K562 (cell line): ENCODE results near the gene PREX1. TPM values are rescaled to one million over a fixed set of nuclear protein-coding genes. Genes with fewer than 3 reads are reported as not detected.

Experiments
- ATAC-seq: fragments of 200-7000 bp; cut with Tn5 transposase; 3 replicates; pipeline ENCODE4 v1.9.1; 2020; ENCODE audit warnings: moderate library complexity
- BruUV-seq: library from RNA; stranded (reverse); fragments of 400-500 nt; replicated peaks from 2 replicates; lab custom pipeline; 2021; lab: Mats Ljungman, UMichigan
- CTCF ChIA-PET: fragments of 300-600 bp; formaldehyde crosslinking; extraction: SDS; loops from one replicate; lab custom pipeline; 2021; ENCODE audit warnings: low intra/inter-chr PET ratio; lab: Yijun Ruan, JAX
- POLR2A ChIA-PET: fragments of 300-600, 350-650 bp; sonication (Branson Sonifier 250); formaldehyde crosslinking; extraction: SDS; loops from one replicate; lab custom pipeline; 2021; ENCODE audit warnings: antibody characterized with exemption, inconsistent platforms; lab: Yijun Ruan, JAX
- DNase-seq, 4 experiments: peaks; one replicate each; pipeline versions ENCODE4 v3.0.0 to v3.0.0-alpha.2; 2011 to 2018; ENCODE audit warnings: low spot score in 3 of 4, mixed read lengths in 3 of 4; ENCODE audit errors: extremely low read depth in 1 of 4
- FAIRE-seq: peaks from 2 replicates; lab custom pipeline; 2011; peaks lifted over from hg19 to GRCh38; lab: Jason Lieb, UNC
- H2AFZ ChIP-seq: 2 replicates; pipeline ENCODE4 v1.6.0; 2011; ENCODE audit warnings: low read depth, low read length, control low read depth, inconsistent platforms
- H3K27ac ChIP-seq: fragments of 200-600 bp; 3 replicates; pipeline ENCODE4 v1.8.0; 2011; ENCODE audit warnings: low read depth, mild to moderate bottlenecking, control low read depth, inconsistent platforms, low read length, moderate library complexity, mixed read lengths; ENCODE audit errors: extremely low read depth
- H3K27me3 ChIP-seq, 2 experiments: fragments of 300-600 bp in 1 of 2; 2 replicates in 1 of 2; 3 replicates in 1 of 2; pipeline versions ENCODE4 v1.6.0 to v1.8.0; 2011; ENCODE audit warnings: inconsistent platforms in 2 of 2, low read length in 2 of 2, mild to moderate bottlenecking in 1 of 2, mixed read lengths in 1 of 2, moderate library complexity in 1 of 2; ENCODE audit not compliant: control insufficient read depth in 2 of 2, insufficient read depth in 2 of 2
- H3K36me3 ChIP-seq: fragments of 300-600 bp; 3 replicates; pipeline ENCODE4 v1.8.0; 2011; ENCODE audit warnings: mild to moderate bottlenecking, low read length, inconsistent platforms; ENCODE audit not compliant: control insufficient read depth, insufficient read depth
- H3K4me1 ChIP-seq, 2 experiments: fragments of 200-600 bp in 1 of 2; replicated peaks in 1 of 2; 2 replicates in 1 of 2; 3 replicates in 1 of 2; pipeline versions ENCODE4 v1.5.1 to v1.8.0; 2011; ENCODE audit warnings: inconsistent platforms in 2 of 2, low read length in 2 of 2, mild to moderate bottlenecking in 1 of 2, mixed read lengths in 1 of 2, moderate library complexity in 1 of 2; ENCODE audit not compliant: control insufficient read depth in 2 of 2, insufficient read depth in 2 of 2
- H3K4me2 ChIP-seq: 2 replicates; pipeline ENCODE4 v1.6.1; 2011; ENCODE audit warnings: low read length, control low read depth, inconsistent platforms, mixed read lengths; ENCODE audit not compliant: insufficient read depth
- H3K4me3 ChIP-seq: fragments of 200-600 bp; sonication (generic), shearing (Covaris generic); 2 replicates; pipeline ENCODE4 v1.5.1; 2016; ENCODE audit warnings: control low read depth, inconsistent platforms
- H3K79me2 ChIP-seq: fragments of 200-600 bp; 3 replicates; pipeline ENCODE4 v1.8.0; 2011; ENCODE audit warnings: low read length, inconsistent platforms; ENCODE audit not compliant: control insufficient read depth, insufficient read depth
- H3K9ac ChIP-seq, 2 experiments: 2 replicates each; pipeline versions ENCODE4 v1.6.0 to v1.6.1; 2011; ENCODE audit warnings: low read depth in 2 of 2, low read length in 2 of 2, control low read depth in 1 of 2, inconsistent platforms in 1 of 2, mild to moderate bottlenecking in 1 of 2, mixed read lengths in 1 of 2; ENCODE audit not compliant: insufficient read depth in 1 of 2
- H3K9me1 ChIP-seq: one replicate; pipeline ENCODE4 v1.6.0; 2011; ENCODE audit warnings: inconsistent platforms, mild to moderate bottlenecking, low read length, moderate library complexity; ENCODE audit not compliant: control insufficient read depth, insufficient read depth
- H3K9me3 ChIP-seq: replicated peaks from 2 replicates; pipeline ENCODE4 v1.5.1; 2011; ENCODE audit warnings: low read depth, low read length, inconsistent platforms; ENCODE audit not compliant: control insufficient read depth, insufficient read depth
- H4K20me1 ChIP-seq: replicated peaks from 2 replicates; pipeline ENCODE4 v1.6.1; 2011; ENCODE audit warnings: low read length, inconsistent platforms, mixed read lengths; ENCODE audit not compliant: control insufficient read depth, insufficient read depth
- CREB3 ChIP-seq: fragments of 450-650 bp; conservative IDR thresholded peaks from 2 replicates; pipeline ENCODE4 v1.6.1; 2016; ENCODE audit warnings: missing genetic modification characterization, low read depth, mild to moderate bottlenecking, missing compliant biosample characterization, moderate library complexity
- CTCFL ChIP-seq: IDR thresholded peaks from 2 replicates; pipeline ENCODE4 v1.6.1; 2011; ENCODE audit warnings: borderline replicate concordance, low read depth, mild to moderate bottlenecking, moderate library complexity, low read length; ENCODE audit not compliant: insufficient read depth, poor library complexity, severe bottlenecking
- CXXC5 ChIP-seq: fragments of 250-450 bp; sonication (Bioruptor Pico); IDR thresholded peaks from 2 replicates; pipeline ENCODE4 v1.8.0; 2022; ENCODE audit warnings: inconsistent platforms, mild to moderate bottlenecking, moderate library complexity
- EGR1 ChIP-seq: fragments of 450-650 bp; conservative IDR thresholded peaks from 2 replicates; pipeline ENCODE4 v1.6.1; 2017; ENCODE audit warnings: mild to moderate bottlenecking
- MBD2 ChIP-seq: sonication (generic); IDR thresholded peaks from 2 replicates; pipeline ENCODE4 v1.6.1; 2016; ENCODE audit warnings: low read depth, borderline replicate concordance
- POU5F1 ChIP-seq: fragments of 150-350 bp; IDR thresholded peaks from 2 replicates; pipeline ENCODE4 v1.6.1; 2014; ENCODE audit warnings: borderline replicate concordance, low read length, low read depth, mild to moderate bottlenecking; ENCODE audit not compliant: partially characterized antibody
- ZNF282 ChIP-seq: sonication (generic); formaldehyde crosslinking; IDR thresholded peaks from 2 replicates; pipeline ENCODE4 v1.8.1; 2023; ENCODE audit warnings: missing genetic modification reagents
- ZNF507 ChIP-seq: conservative IDR thresholded peaks from 2 replicates; pipeline ENCODE4 v1.6.1; 2017; ENCODE audit warnings: missing genetic modification characterization, missing compliant biosample characterization
- WGBS: fragments of 100-300 bp; shearing (Covaris generic); methylation state at CpG from one replicate; pipeline ENCODE4 v1.1.6; 2016; ENCODE audit warnings: low coverage, mixed read lengths; ENCODE audit not compliant: insufficient coverage; ENCODE audit errors: missing lambda C conversion rate; 5-methylcytosine and 5-hydroxymethylcytosine counted together
- in situ Hi-C: fragments of 300-500 bp; cut with MboI; formaldehyde crosslinking; loops from 4 replicates; pipeline ENCODE4 v1.15.0; 2018; ENCODE audit warnings: inconsistent platforms, mixed read lengths
- intact Hi-C: fragments of 100-400 bp; cut with micrococcal nuclease; formaldehyde crosslinking; loops from 2 replicates; pipeline ENCODE4 v1.14.2; 2022
- polyA plus RNA-seq, 8 experiments: library from polyadenylated mRNA; depleted of rRNA in 4 of 8; stranded (reverse) in 5 of 8; unstranded in 3 of 8; fragments of >200 nt; fragmentation: Nextera tagmentation in 2 of 8; fragmentation: Illumina TruSeq in 1 of 8; extraction: Ambion mirVana in 2 of 8; extraction: Trizol in 1 of 8; gene quantifications; 2 replicates each; pipeline versions ENCODE4 v1.2.1 to v1.2.3, GENCODE V29; 2011 to 2014; ENCODE audit warnings: inconsistent platforms in 1 of 8, missing spikeins in 1 of 8
- total RNA-seq, 7 experiments: library from RNA; depleted of rRNA in 6 of 7; stranded (reverse); fragments of >200 nt in 6 of 7; fragmentation: Illumina TruSeq in 2 of 7; extraction: Trizol in 2 of 7; gene quantifications; 2 replicates each; pipeline versions ENCODE4 v1.2.1 to v1.2.3, GENCODE V29; 2011 to 2021; ENCODE audit warnings: low replicate concordance in 1 of 7
- TF ChIP-seq, protein P1 (sequence below): fragments of 450-650 bp; IDR thresholded peaks from 2 replicates; pipeline ENCODE4 v1.6.1; 2016; ENCODE audit warnings: missing biosample characterization, missing genetic modification characterization
- TF ChIP-seq, protein P2 (sequence below): sonication (generic); formaldehyde crosslinking; IDR thresholded peaks from 2 replicates; pipeline ENCODE4 v1.8.0; 2022; ENCODE audit warnings: mild to moderate bottlenecking, missing genetic modification reagents

PREX1 gene
- total and polyA plus RNA-seq, 9 of the 15 experiments (the other 6 are each of a cell fraction or from before 2014, with no cell fraction given), result 0.37 to 10.4 (median 4.8) TPM

DNA sequence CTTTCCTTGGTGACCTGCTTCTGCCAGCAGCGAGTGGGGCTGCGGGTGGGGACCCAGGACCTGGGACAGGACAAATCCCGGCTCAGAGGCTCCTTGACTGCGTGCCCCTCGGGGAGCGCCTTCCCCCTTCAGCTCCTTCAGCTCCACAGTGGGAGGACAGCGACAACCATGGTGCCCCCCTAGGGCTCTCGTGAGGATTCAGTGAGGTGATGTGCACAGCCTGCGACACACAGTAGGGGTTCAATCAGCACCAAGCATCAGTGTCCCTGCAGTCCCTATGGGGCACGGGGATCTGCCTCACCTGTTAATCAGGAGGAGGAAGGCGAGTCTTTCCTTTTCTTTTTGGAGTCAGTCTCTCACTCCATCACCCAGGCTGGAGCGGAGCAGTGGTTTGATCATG is 209.2 kb downstream of the PREX1 start:
- H3K36me3 ChIP-seq, result no peaks in the 10 kb centered on the region
- no peak overlapping the region for H2AFZ ChIP-seq
- H3K9me3 ChIP-seq, result no peaks in the 10 kb centered on the region
- no peaks in the 10 kb centered on the region for H3K79me2 ChIP-seq
- in situ Hi-C loops, result loop anchor here (5.0 kb wide), 1 partner anchor 946 kb away; no protein-coding TSS in a partner anchor
- TF ChIP-seq, protein P1, sequence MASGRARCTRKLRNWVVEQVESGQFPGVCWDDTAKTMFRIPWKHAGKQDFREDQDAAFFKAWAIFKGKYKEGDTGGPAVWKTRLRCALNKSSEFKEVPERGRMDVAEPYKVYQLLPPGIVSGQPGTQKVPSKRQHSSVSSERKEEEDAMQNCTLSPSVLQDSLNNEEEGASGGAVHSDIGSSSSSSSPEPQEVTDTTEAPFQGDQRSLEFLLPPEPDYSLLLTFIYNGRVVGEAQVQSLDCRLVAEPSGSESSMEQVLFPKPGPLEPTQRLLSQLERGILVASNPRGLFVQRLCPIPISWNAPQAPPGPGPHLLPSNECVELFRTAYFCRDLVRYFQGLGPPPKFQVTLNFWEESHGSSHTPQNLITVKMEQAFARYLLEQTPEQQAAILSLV, result no peak
- TF ChIP-seq CXXC5 (CRISPR knock-in tag), result no peak
- TF ChIP-seq EGR1, result no peak
- TF ChIP-seq MBD2, result no peak
- no peak for TF ChIP-seq ZNF282 (CRISPR knock-in tag)
- TF ChIP-seq ZNF507 (tag), result no peak
- TF ChIP-seq POU5F1, result no peak
- TF ChIP-seq, protein P2, sequence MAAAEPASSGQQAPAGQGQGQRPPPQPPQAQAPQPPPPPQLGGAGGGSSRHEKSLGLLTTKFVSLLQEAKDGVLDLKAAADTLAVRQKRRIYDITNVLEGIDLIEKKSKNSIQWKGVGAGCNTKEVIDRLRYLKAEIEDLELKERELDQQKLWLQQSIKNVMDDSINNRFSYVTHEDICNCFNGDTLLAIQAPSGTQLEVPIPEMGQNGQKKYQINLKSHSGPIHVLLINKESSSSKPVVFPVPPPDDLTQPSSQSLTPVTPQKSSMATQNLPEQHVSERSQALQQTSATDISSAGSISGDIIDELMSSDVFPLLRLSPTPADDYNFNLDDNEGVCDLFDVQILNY (CRISPR knock-in tag), result no peak
- TF ChIP-seq CREB3, result no peak
- no peak for TF ChIP-seq CTCFL
- TF ChIP-seq, all 486 proteins: peak for 0
- CTCF ChIA-PET, result interaction anchor here (0.5 kb wide), 1 partner anchor 831 kb away, joined by 3 read pairs; no protein-coding TSS in a partner anchor
- POLR2A ChIA-PET, result no interaction called here
- Histone ChIP-seq H3K27ac (no peak overlapping the region), H3K4me1 (peaks cover 9 to 18% of the 10 kb centered on the region in 2 experiments; a peak in 4 of 5 replicates), H3K9me1 (no peaks in the 10 kb centered on the region), H3K9ac (no peak overlapping the region), H3K4me2 (no peak overlapping the region), H4K20me1 (0 out of 2 replicates have a peak, but pooled peaks cover 3% of the 10 kb centered on the region), H3K27me3 (peaks cover 0 to 41% of the 10 kb centered on the region in 2 experiments; a peak in 3 of 5 replicates), H3K4me3 (no peak overlapping the region)
- no peak for ATAC-seq
- BruUV-seq, result no TSS peak
- no peak for DNase-seq
- intact Hi-C loops, result no loop called here
- no peak for FAIRE-seq
- 2% methylated on average over 11 of the region's 12 CpGs for WGBS
